Vagina (tissue), 2 donors: Measurements from ENCODE around the gene TRPC4.

Source experiments
- POLR2A ChIP-seq, 2 donors: fragments of 450-650 bp; IDR thresholded peaks; one replicate each; pipeline ENCODE4 v1.6.1; 2017; ENCODE audit warnings: antibody characterized with exemption in 2 of 2, mild to moderate bottlenecking in 2 of 2, moderate library complexity in 2 of 2
- POLR2AphosphoS5 ChIP-seq, 2 donors: sonication (generic); formaldehyde crosslinking; IDR thresholded peaks; one replicate each; pipeline ENCODE4 v1.9.0; 2017; ENCODE audit warnings: antibody characterized with exemption in 2 of 2, mild to moderate bottlenecking in 2 of 2, low read depth in 1 of 2; ENCODE audit not compliant: insufficient read depth in 1 of 2
- TF ChIP-seq, protein P1 (sequence below), 3 experiments: fragments of 450-650 bp in 2 of 3; fragments of 200-600 bp in 1 of 3; sonication (generic) in 1 of 3; IDR thresholded peaks; one replicate each; pipeline ENCODE4 v1.5.1; 2017 to 2019; ENCODE audit warnings: antibody characterized with exemption in 3 of 3, mild to moderate bottlenecking in 2 of 3, moderate library complexity in 2 of 3

DNA sequence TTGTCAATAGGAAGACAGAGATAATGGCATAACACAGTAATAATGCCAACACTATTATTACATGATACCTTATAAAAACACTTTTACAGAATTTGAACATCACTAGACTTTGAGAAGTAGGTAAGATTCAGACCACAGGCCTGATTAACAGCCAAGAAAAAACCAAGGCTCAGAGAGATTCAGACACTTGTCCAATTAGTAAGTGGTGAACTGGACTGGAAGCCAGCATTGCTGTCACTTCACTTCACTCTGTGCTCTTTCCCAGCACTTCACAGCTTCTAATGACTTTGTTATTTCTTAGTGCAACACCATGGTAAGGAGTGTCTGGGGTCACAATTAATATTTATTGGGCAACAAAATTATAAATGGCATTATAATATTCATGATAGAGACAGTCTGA, 91.9 kb downstream of the TRPC4 start:
- TF ChIP-seq, protein P1, sequence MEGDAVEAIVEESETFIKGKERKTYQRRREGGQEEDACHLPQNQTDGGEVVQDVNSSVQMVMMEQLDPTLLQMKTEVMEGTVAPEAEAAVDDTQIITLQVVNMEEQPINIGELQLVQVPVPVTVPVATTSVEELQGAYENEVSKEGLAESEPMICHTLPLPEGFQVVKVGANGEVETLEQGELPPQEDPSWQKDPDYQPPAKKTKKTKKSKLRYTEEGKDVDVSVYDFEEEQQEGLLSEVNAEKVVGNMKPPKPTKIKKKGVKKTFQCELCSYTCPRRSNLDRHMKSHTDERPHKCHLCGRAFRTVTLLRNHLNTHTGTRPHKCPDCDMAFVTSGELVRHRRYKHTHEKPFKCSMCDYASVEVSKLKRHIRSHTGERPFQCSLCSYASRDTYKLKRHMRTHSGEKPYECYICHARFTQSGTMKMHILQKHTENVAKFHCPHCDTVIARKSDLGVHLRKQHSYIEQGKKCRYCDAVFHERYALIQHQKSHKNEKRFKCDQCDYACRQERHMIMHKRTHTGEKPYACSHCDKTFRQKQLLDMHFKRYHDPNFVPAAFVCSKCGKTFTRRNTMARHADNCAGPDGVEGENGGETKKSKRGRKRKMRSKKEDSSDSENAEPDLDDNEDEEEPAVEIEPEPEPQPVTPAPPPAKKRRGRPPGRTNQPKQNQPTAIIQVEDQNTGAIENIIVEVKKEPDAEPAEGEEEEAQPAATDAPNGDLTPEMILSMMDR (IDR thresholded peaks at IDR 0.05): no peak
- TF ChIP-seq POLR2AphosphoS5 (IDR thresholded peaks at IDR 0.05; ENCODE audit: insufficient read depth in 1 of 2, low read depth in 1 of 2): no peak
- no peak for TF ChIP-seq POLR2A (IDR thresholded peaks at IDR 0.05)
